ENCODE data around the gene ZNF831.

ZNF831 gene

GRCh38 chr20:59307270-59307669 is 143.6 kb downstream of the ZNF831 start:
- H3K9ac ChIP-seq (ENCODE audit: low read depth, low read length) = no peak overlapping the region
- H3K36me3 ChIP-seq (ENCODE audit: insufficient read depth, low read length) = no peaks in the 10 kb centered on the region
- H3K9me3 ChIP-seq (ENCODE audit: control insufficient read depth, insufficient read depth, low read length) = no peaks in the 10 kb centered on the region; the same call in 1 of the 2 replicates
- no peaks in the 10 kb centered on the region for H3K4me1 ChIP-seq (ENCODE audit: insufficient read depth, low read length)

Data from ES-I3 (cell line).